GM12891 (cell line): Measurements from ENCODE around the gene PLEKHH1.

Source experiments
- PAX5 ChIP-seq: IDR thresholded peaks from 2 replicates; pipeline ENCODE4 v1.6.1; 2011; ENCODE audit warnings: low read length, moderate library complexity, mild to moderate bottlenecking; ENCODE audit not compliant: insufficient read depth, severe bottlenecking
- POLR2A ChIP-seq: IDR thresholded peaks from 2 replicates; pipeline ENCODE4 v1.6.1; 2011; ENCODE audit warnings: low read depth, low read length, control low read depth
- POLR2AphosphoS5 ChIP-seq: IDR thresholded peaks from 2 replicates; pipeline ENCODE4 v1.6.1; 2011; ENCODE audit warnings: low read depth, low read length, control low read depth
- TAF1 ChIP-seq: IDR thresholded peaks from 2 replicates; pipeline ENCODE4 v1.6.1; 2011; ENCODE audit warnings: low read depth, low read length, control low read depth

GRCh38 chr14:67576216-67576955, 43.3 kb downstream of the PLEKHH1 start:
- no peak for TF ChIP-seq POLR2AphosphoS5
- TF ChIP-seq TAF1, result no peak
- TF ChIP-seq POLR2A, result no peak
- TF ChIP-seq PAX5, result no peak
